ENCODE results near the gene SERPINB2. TPM values are rescaled to one million over a fixed set of nuclear protein-coding genes. Genes with fewer than 3 reads are reported as not detected.

The SERPINB2 gene
- total RNA-seq (2016; rRNA removed; fragmentation: Illumina TruSeq; extraction: Trizol): 0.10 and 0.11 TPM in 2 replicates
- total RNA-seq (2016; cell fraction: cytosol; rRNA removed; fragmentation: Illumina TruSeq; extraction: Trizol; ENCODE audit: low read depth): not detected in 2 replicates
- total RNA-seq (2016; cell fraction: insoluble cytoplasmic fraction; rRNA removed; fragmentation: Illumina TruSeq; extraction: Trizol): 0.24 TPM in 1 of 2 replicates, not detected in the other
- not detected in 2 replicates for total RNA-seq (2016; cell fraction: membrane; rRNA removed; fragmentation: Illumina TruSeq; extraction: Trizol)
- not detected in 2 replicates for total RNA-seq (2016; cell fraction: nucleus; rRNA removed; fragmentation: Illumina TruSeq; extraction: Trizol)
- 0.04 and 0.07 TPM in 2 replicates for polyA plus RNA-seq (2011; rRNA removed)
- 0.04 and 0.08 TPM in 2 replicates for polyA plus RNA-seq (2011; cell fraction: cytosol; rRNA removed)
- 0.09 TPM in 1 of 2 replicates, not detected in the other for polyA plus RNA-seq (2011; cell fraction: nucleus; rRNA removed)
- polyA plus RNA-seq (2012): not detected in 2 replicates
- polyA plus RNA-seq (2016; cell fraction: cytosol; fragmentation: Illumina TruSeq; extraction: Trizol; ENCODE audit: low read depth): not detected in 2 replicates
- polyA plus RNA-seq (2016; cell fraction: insoluble cytoplasmic fraction; fragmentation: Illumina TruSeq; extraction: Trizol; ENCODE audit: low read depth): 0.13 TPM in 1 of 2 replicates, not detected in the other
- polyA plus RNA-seq (2016; cell fraction: membrane; fragmentation: Illumina TruSeq; extraction: Trizol; ENCODE audit: low read depth): not detected in 2 replicates
- polyA plus RNA-seq (2016; cell fraction: nucleus; fragmentation: Illumina TruSeq; extraction: Trizol; ENCODE audit: insufficient read depth, low read depth): not detected in 2 replicates
- polyA minus RNA-seq (2011; rRNA and poly(A)+ RNA removed; ENCODE audit: low replicate concordance): 0.49 TPM in 1 of 2 replicates, not detected in the other
- polyA minus RNA-seq (2011; cell fraction: cytosol; rRNA and poly(A)+ RNA removed): not detected in 2 replicates
- not detected in 2 replicates for polyA minus RNA-seq (2011; cell fraction: nucleus; rRNA and poly(A)+ RNA removed)
- Bru-seq, nascent RNA: percentile 6 among the genes with signal in this experiment
- BruChase-seq, experiment 1, labeled RNA remaining after a 6-hour chase: percentile 7 among the genes with signal in this experiment
- not detected for BruChase-seq, experiment 2, labeled RNA remaining after a 2-hour chase
- long read RNA-seq, experiment 1: 0 reads
- long read RNA-seq, experiment 2: 0 reads

- POLR2A ChIA-PET: no interaction called here
- 0% methylated on average over 1 of the region's 1 CpG for WGBS (ENCODE audit: low lambda C conversion rate)
- no TSS peak for BruUV-seq (replicated peaks)
- TF ChIP-seq ZBTB1 (CRISPR knock-in tag; IDR thresholded peaks at IDR 0.05; ENCODE audit: borderline replicate concordance) (no peak), BRCA1 (CRISPR knock-in tag; IDR thresholded peaks at IDR 0.05) (no peak), HBP1 (CRISPR knock-in tag; IDR thresholded peaks at IDR 0.05; ENCODE audit: low read depth) (no peak), THAP9 (CRISPR knock-in tag; IDR thresholded peaks at IDR 0.05; ENCODE audit: borderline replicate concordance) (no peak), ZNF652 (CRISPR knock-in tag; IDR thresholded peaks at IDR 0.05; ENCODE audit: borderline replicate concordance, low read depth) (no peak), KIAA2018 (CRISPR knock-in tag; IDR thresholded peaks at IDR 0.05; ENCODE audit: borderline replicate concordance) (no peak), SALL2 (CRISPR knock-in tag; IDR thresholded peaks at IDR 0.05) (no peak)
These were observed at the start of gene SERPINB2 for GRCh38 chr18:63887424-63887823. Gene SERPINB2, plus strand, starts transcription at chr18:63887705. Its CDS starts 3,740 bp downstream, at chr18:63891445.

More at GRCh38 chr18:63887424-63887823, at the start of gene SERPINB2:
- H4K20me1 ChIP-seq (ENCODE audit: insufficient read depth, low read length): no peaks in the 10 kb centered on the region
- no peaks in the 10 kb centered on the region for H3K79me2 ChIP-seq (ENCODE audit: insufficient read depth, low read length)
- no peak for DNase-seq (ENCODE audit: low spot score)
- no peaks in the 10 kb centered on the region for H3K36me3 ChIP-seq (replicated peaks in 1 of 2; ENCODE audit: control insufficient read depth in 1 of 2, insufficient read depth in 2 of 2, low read length in 2 of 2)
- in situ Hi-C loops (cut with HindIII; ENCODE audit: extremely low pct_ligation_motif_present, low pct_unique_long_range_greater_than_20kb) (no loop called here), intact Hi-C loops (cut with micrococcal nuclease; ENCODE audit: unreplicated experiment) (no loop called here)
- CTCF ChIA-PET (ENCODE audit: low intra/inter-chr PET ratio, low total read pairs): no interaction called here
- 0 out of 5 replicates have a peak, but pooled peaks cover 0 to 2% of the 10 kb centered on the region in 2 experiments for H3K27me3 ChIP-seq (ENCODE audit: control insufficient read depth in 1 of 2, insufficient read depth in 2 of 2, low read length in 2 of 2)
- no peak for ATAC-seq
- no peaks in the 10 kb centered on the region for H3K9me3 ChIP-seq (ENCODE audit: low read length)
- H3K4me2 ChIP-seq (ENCODE audit: low read depth, low read length): no peak within 1 kb of the TSS
- no peak within 1 kb of the TSS for H3K27ac ChIP-seq (ENCODE audit: extremely low read length, insufficient read depth, low read length)
- no peak within 1 kb of the TSS for H3K9ac ChIP-seq (ENCODE audit: insufficient read depth, low read depth, low read length)
- no peak within 1 kb of the TSS for H2AFZ ChIP-seq (ENCODE audit: low read length)
- H3K4me1 ChIP-seq (ENCODE audit: insufficient read depth, low read length): no peaks in the 10 kb centered on the region
- FAIRE-seq: no peak
- no peak within 1 kb of the TSS for H3K4me3 ChIP-seq (replicated peaks in 1 of 3; ENCODE audit: insufficient read depth in 1 of 3, low read depth in 2 of 3, low read length in 3 of 3)
